GM04504 (cell line): ENCODE measurements around the gene DPH3.

Source experiments
- DNase-seq: peaks from one replicate; pipeline ENCODE4 v3.0.0-alpha.2; 2012; ENCODE audit warnings: low read depth

Gene DPH3

DNA sequence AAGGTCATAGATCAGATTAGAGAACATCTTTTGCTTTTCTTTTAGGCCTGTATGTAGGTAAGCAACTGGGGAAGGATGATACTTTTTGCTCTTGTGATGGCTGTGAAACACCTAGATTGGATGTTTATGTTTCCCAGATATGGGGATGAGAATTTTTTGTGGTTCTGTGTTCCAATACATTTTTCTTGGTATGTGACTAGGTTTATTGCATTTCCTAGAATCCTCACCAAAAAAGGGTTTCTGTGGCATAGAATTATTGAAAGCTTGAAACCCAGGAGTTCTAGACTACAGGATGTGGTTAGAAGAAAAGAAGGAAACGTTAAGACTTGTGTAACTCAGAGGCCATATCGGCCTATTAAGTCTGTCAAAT lies 26.1 kb upstream of the DPH3 start:
- no peak for DNase-seq

DNA sequence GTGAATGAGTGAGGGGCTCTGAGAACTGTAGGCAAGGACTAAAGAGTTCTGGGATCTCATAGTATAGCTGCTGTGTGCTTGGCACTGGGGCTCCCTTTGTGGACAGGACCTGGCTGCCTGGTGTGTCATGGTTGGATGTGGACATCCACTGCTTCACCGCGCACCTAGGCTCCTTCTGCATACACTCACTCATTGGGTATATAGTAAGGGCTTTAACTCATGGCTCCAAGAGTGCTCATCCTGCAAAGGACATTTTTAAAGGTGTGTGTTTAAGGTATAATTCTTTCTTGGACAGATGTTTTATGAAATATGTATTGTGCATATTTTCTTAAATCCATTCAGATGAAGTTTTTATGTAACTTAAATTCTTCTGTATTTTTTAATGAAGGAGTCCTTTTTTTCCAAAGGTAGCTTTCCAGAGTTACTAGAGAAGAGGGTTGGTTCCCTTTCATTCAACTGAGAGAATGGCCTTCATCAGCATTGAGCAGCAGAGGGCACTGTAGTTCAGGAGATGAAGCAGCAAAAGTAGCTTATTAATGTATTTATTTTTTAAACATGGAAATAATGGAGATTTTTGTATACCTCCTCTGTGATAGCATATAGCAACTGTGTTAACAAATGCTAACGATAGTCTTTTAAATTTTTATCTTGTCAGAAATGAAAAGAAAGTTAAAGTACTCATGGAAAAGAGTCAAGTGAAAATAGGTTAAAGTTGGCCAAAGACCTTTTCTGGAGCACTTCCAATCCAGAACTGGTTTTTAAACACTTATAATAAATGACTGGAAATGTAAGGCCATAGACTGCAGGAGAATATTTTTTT lies 25.5 kb upstream of the DPH3 start:
- peak; percentile 36 for DNase-seq

DNA sequence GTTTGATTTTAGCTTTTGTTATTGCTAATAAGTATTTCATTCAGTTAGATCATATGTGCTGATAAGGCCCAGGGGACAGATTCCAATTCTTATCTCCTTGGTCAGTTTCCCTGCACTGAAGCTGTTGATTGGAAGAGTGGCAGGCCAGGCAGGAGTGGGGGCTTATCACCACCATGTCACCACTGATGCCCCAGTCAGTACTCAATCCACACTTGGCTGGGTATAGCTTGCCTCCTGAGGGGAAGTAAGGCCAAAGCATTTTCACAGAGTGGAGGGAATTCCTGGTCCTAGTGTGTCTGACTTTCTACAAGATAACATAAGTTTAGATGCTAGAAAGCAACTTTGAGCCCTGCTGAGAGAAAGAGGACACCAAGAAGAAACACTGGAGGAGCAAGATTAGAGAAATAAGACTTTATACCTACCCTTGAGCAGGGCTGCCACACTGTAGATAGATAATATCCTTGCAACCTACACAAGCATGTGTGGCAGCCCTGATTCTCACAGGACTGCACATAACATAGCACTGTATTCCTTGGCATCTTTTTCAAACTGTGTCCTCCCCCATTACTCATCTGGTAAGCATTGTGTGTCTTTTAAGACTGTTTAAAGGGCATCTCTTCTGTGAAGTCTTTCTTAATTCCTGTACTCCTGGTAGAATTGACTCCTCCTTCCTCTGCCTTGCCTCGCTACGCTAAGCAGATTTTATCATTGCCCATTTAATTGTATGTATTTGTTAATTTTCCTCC lies 24.6 kb upstream of the DPH3 start:
- no peak for DNase-seq

DNA sequence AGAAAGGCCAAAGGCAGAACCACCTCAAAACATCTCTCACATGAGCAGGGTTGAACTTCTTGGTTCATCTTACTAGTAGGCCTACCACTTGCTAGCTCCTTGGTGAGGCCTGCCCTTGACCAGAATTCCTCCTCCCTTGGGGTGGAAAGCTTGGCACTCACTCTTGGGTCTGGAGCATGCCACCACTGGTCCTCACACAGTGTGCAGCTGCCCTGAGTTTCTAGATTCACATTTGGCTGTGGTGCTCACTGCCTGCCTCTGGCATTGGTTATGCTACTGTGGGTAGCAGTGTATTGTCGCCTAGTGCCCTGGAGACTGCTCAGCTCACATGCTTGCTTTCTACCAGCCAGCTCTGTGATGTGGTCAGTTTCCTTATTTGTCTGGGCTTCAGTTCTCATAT lies 23.9 kb upstream of the DPH3 start:
- no peak for DNase-seq

DNA sequence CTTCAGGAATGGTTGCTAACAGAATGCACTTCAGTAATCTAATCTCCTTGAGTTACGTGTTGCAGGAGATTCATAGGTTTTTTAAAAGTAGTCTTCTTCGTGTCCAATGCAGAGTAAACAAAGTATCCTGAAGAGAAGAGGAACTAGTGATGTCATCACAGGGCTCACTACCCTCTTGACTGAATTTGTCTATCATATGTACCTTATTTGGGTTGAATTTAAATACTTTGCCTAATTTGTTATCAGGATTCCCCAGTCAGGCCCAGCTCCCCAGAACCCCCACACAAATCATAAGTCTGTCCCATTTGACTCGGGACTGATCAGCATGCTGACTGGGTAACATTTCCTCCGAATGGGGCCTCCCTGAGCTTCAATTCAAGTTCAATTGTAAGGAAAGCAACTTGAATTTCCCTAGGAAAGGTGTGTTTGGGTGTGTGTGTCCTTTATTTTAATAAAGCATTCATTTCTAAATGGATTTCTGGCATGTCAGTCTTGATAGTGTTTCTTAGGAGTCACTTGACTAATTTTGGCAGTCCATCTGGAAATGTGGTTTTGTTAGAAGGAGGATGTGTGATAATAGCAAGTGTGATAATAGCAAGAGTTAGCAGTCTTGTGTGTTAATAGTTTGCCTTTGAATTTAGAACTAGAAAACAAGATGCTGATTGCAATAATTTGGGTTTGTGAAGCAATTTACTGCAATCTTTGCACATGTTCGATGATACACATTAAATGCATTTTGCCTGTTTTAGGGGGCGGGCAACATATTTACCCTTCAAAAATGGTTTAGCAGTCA lies 22.2 kb upstream of the DPH3 start:
- DNase-seq, result no peak

DNA sequence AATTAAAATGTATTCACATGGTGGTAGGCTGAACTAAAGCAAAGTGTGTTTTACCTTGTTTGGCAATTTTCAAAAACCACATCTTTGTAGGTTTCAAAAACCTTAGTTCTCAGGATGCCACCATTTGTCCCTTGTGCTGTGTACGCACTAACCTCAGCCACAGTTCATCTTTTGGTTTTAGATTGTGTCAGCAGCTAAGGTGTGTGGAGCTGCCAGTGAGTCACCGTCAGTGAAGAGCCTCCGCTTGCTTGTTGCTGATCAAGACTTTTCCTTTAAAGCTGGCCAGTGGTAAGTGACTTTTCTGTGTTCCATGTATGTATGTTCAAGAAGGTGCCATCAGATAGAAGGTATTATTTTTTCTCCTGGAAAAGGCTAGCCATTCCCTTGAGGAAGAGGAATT lies 21.4 kb upstream of the DPH3 start:
- DNase-seq, result no peak

DNA sequence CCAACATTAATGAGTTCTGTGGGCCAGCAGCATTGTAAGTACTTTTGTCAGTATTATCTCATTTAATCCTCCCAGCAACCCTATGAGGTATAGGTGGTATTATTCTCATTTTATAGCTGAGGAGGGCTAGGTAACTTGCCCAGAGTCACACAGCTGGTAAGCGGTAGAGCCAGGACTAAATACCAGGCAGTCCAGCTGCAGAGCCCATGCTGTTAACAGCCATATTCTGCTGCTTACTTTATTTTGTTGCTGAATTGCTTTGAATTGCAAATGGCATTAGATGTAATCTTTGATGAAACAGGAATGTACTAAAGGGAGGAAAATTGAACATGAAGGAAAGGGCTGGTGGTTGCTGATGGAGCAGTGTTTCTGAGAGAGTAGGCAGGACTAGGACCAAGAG lies 19.9 kb upstream of the DPH3 start:
- DNase-seq, result no peak

DNA sequence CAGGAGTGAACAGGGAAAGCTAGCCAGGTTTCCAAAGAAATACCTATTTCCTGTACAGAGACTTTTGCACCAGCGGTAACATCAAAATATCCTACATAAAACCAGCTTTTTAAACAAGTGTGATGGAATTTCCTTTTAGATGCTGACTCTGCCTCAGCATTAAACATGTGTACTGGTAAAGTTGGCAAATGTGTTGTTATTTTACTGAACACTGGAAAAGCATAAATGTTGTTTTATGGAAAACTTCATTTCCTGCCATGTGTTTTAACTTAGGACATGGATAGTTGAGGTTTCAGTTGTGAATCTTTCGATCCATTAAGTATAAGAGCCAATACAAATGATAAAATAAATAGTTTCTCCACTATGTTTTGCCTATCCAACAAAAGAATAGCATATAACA lies 15.9 kb upstream of the DPH3 start:
- no peak for DNase-seq

DNA sequence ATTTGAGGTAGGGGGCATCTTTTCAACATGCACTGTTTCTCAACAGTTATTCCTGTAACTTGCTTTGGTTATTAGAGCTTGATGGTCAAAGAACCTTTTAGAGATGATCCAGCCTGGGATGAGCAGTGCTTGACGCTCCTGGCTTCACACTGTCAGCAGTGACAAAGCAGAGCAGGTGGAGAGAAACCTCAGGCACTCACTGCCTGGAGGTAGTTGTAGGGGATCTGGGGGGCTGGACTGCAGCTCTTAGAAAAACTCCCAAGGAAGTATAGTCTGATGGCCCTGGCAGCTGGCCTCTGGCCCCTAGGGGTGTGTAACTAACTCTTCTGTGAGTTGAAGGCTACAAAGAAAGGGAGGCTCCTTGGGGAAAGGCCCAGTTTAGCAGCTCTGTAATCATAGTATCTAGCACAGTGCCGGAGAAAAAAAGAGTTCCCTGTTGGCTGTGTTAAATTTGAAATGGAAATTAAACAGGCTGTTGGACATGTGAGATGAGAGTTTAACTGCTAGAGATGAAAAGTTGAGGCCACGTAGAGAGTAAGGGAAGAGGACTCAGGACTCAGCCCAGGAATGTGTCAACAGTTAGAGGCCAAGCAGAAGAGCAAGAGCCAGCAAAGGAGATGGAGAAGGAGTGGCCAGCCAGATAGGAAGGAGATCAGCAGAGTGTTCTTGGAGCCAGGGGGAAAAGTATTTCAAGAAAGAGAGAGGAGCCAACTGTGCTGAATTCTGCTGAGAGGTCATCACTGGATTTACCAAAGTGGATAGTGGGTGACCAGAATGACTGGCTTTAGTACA lies 14.5 kb upstream of the DPH3 start:
- DNase-seq, result no peak

DNA sequence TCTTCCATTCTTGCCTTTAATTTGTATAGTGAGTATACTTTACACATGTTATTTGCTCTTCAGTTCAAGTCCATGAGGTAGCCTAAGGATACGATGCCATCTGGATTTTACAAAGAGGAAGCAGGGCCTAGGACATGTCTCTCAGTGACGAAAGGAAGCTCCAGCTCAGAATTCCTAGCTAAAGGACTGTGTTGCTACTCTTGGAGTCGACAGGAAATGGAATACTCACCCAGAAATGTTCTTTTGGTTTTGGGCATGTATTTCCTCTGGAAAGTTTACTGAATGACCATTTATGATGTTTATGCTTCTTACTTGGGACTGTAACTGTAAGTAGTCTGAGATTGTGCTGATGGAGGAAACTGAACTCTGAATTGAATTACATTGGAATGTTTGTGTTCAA lies 12.7 kb upstream of the DPH3 start:
- DNase-seq, result no peak

DNA sequence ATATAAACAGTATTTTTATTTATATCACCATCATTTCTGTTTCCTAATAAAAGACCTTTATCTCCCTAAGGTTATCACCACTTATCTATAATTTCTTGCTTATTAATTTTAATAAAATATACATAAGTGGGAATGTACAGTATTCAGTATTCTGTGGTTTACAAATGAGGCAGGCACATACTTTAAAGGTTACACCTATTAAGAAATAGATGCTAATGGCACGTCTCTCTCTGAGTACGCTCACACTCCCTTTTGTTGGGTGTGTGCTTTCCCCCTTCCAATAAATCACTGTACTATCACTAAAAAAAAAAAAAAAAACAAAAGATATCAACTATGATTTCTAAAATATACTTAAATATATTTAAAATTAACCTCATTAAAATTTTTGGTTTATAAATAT lies 9.1 kb upstream of the DPH3 start:
- DNase-seq, result no peak

DNA sequence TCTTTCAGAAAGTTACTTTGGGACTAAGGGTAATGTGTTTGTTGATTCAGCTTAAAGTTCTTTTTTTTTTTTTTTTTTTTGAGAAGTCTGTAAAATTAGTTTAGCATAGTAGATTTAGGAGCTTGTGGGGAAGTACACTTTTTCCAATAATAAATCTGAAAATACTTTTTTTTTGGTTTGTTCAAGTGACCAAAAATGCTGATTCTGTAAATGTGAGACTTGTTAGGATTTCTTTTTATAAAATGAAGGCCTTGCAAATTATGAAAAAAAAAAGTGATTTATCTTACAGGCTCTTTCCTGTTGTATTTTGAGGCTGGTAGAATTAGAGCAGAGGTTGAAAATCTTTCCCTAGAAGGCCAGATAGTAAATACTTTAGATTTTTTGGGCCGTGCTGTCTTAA lies 7.8 kb upstream of the DPH3 start:
- DNase-seq, result no peak

DNA sequence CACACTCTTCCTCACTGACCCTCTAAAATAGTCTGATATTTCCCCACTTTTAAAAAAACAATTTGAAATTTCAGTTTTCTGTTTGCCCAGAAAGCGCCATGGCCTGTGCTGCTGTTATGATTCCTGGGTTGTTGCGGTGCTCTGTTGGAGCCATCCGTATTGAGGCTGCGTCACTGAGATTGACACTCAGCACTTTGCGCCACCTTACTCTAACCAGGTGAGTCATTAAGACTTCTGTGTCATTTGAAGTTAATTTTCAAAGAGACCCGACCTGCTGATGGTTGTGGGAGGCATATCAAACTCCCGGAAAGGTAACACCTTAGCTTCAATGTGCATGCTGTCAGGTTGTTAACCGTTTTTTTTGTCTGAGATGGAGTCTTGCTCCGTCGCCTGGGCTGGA lies 6.1 kb upstream of the DPH3 start:
- DNase-seq, result no peak

DNA sequence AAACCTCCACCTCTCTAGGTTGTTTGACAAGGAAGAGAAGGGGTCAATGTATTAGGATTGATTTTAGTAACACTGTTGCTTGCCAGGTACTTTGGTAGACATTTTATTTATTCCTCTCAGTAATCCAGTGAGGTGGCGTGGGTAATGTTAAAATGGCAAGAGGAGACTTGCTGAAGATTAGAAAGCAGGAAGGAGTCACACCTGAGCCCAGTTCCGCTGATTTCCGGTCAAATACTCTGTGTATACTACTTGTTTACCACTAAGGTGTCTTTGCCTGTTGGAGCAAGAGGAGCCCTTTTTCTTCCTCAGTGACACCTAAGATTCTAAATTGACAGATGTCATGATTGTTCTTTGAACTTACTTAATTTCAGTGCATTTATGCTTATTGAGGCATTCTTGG lies 2.0 kb upstream of the DPH3 start:
- DNase-seq, result no peak

DNA sequence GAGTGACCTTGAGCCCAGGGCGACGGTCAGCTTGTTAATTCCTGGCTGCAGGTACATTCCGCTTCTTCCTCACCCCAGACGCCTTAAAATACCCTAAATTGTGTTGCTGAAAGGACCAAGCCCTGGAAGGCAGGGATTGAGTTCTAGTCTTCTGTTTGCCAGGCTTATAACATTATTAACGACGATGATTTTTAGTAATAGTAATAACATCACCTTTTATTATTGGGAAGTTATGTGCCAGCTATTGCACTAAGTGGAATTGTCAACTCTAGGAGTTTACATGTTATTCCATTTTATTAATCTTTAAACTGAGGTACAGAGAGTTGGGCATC lies 678 bp upstream of the DPH3 start:
- no peak for DNase-seq

DNA sequence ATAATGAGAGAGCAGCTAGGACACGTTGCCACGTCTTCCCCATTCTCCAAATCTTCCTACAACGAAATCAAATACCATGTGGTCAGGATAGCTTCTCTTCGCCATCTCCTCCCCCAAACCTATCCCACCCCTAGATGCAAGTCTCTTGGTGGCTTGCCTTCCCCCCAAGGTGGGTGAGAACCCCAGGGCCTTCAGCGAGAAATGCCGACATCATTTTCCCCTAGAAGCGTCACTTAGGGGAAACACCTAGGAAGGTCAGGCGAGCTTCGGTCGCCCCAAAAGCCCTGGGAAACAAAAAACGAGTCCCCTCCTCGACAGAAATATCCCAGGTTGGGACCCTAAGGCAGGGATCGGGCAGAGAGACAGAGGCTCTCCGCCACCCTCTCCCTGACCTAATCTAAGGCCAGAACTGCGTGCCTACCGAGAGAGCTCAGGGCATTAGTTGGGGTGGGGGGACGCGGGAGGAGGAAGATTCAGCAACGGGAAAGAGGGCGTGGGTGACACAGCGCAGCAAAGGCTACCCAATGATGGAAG lies 502 bp downstream of the DPH3 start:
- DNase-seq, result no peak

DNA sequence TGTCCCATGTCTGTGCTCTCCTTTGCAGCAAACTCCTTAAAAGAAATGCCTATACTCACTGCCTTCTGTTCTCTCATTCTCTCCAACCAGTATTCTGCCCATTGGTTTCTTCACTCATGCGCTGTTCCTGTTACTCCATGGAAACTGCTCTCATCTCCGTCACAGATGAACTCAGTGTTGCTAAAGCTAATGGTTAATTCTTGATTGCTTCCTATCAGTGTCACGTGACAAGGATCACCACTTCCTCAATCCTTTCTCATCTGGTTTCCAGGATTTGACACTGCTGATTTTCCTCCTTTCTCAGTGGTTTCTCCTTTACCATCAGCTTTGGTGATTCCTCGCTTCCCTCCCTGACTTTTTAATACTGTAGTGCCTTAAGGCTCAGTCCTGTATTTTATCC lies 2.6 kb downstream of the DPH3 start:
- no peak for DNase-seq

DNA sequence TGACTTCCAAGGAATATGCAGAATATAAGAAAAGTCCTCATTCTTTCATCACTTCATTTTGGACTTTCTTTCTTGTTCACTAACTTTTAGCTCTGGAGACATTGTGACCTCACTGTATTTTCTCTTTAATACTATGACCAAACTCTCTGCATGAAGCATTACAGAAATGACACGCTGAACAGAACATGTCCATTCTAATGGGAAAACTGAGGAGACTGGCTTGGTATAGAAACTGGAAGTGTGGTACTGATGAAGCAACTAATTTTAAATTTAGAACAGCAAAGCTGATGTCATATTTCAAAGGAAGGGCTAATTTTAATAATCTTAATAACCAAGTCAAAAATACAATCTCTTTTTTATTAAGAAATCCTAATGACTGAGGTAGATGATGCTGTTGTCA lies 4.7 kb downstream of the DPH3 start:
- no peak for DNase-seq

DNA sequence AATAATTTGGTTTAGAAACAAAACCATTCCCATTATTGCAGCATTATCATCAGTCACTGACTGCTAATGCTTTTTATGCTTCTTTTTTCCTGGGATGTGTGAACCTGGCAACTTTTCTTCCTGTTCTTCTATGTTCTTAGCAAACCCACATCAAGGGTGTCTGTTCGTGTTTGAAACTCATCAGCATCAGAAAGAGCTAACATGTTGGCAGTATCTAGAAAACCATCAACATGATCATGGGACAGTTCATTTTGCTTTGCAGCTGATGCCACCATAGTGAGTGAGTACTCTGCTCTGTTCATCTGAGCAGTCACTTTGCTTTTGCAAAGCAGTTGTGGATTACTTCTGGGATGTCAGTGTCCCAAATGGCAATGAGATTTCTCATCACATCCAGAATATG lies 5.9 kb downstream of the DPH3 start:
- no peak for DNase-seq

DNA sequence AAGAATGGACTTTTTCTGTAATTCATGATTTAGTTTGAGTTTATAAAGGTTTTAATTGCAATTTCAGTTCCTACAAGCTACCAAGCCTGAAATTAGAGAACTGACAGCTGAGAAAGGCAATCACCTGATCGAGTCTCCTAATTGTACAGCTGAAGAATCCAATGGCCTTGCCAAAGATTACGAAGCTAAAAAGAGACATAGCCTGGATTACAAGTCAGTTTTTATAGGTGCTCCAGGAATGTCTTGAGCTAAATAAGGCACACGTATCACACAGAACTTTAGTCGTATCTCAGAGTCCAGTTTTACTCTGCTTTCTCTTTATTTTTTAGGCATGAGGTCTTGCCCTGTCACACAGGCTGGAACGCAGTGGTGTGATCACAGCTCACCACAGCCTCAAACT lies 6.6 kb downstream of the DPH3 start:
- DNase-seq, result no peak

DNA sequence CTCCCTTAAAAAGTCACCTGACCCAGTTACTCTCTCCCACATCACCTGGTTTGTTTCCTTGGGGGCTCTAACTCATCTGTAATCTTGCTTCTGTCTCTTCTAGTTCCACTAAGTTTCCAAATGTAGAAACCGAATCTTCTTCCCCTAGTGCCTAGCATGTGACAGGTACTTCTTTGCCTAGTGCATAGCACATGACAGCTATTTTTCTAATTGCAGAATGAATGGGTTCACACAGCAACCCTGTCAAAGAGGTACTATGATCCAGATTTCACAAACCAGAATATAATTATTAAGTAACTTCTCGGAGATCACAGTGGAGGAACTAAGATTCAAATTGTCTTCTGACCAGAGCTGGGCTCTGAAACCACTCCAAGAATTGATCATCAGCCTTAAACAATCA lies 7.4 kb downstream of the DPH3 start:
- no peak for DNase-seq

DNA sequence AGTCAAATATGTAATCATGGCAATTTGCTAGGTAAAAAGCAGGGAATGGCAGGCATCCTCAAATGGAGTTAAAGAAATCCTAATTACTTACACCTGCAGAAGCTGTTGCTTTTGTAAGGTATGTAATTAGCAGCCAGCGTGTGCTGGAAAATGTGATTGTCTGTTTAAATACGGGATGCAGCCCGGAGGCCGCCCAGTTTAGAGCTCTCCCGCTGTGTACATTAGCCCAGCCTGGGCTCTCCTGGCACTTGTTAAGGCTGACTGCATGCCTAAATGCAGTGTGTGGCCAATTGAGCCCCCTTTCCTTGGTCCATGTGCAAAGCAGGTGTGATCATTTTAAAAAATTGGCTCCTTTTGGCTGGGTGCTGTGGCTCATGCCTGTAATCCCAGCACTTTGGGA lies 9.0 kb downstream of the DPH3 start:
- DNase-seq, result no peak
